ENCODE results near the gene POLD3. TPM values are rescaled to one million over a fixed set of nuclear protein-coding genes. Genes with fewer than 3 reads are reported as not detected.
A peak's percentile ranks its signal among the peaks of the same experiment; 100 is the strongest.

Gene POLD3
- total RNA-seq, 1 donor from 2014 or later: 12.8 TPM

- Mint-ChIP-seq H3K27me3 (ENCODE audit: unreplicated experiment) (no peaks in the 10 kb centered on the region), H3K27ac (ENCODE audit: unreplicated experiment) (no peak overlapping the region), H3K36me3 (ENCODE audit: unreplicated experiment) (no peaks in the 10 kb centered on the region), H3K4me3 (ENCODE audit: unreplicated experiment) (no peak overlapping the region), H3K4me1 (ENCODE audit: unreplicated experiment) (peaks cover 10% of the 10 kb centered on the region), H3K9me3 (ENCODE audit: unreplicated experiment) (no peaks in the 10 kb centered on the region)
- no peak for DNase-seq (ENCODE audit: extremely low spot score, unreplicated experiment)
- TF ChIP-seq CTCF (IDR thresholded peaks at IDR 0.05): no peak
Measured at GRCh38 chr11:74681686-74682651, 89.6 kb downstream of the POLD3 start.

- no peak for DNase-seq (ENCODE audit: extremely low spot score, unreplicated experiment)
- Mint-ChIP-seq H3K4me3 (ENCODE audit: unreplicated experiment) (peak overlapping the region; percentile 29), H3K36me3 (ENCODE audit: unreplicated experiment) (no peaks in the 10 kb centered on the region), H3K9me3 (ENCODE audit: unreplicated experiment) (no peaks in the 10 kb centered on the region), H3K4me1 (ENCODE audit: unreplicated experiment) (peaks cover 15% of the 10 kb centered on the region), H3K27ac (ENCODE audit: unreplicated experiment) (no peak overlapping the region), H3K27me3 (ENCODE audit: unreplicated experiment) (no peaks in the 10 kb centered on the region)
- TF ChIP-seq CTCF (IDR thresholded peaks at IDR 0.05): no peak
Measured at GRCh38 chr11:74682731-74683278, 90.4 kb downstream of the POLD3 start.

DNA sequence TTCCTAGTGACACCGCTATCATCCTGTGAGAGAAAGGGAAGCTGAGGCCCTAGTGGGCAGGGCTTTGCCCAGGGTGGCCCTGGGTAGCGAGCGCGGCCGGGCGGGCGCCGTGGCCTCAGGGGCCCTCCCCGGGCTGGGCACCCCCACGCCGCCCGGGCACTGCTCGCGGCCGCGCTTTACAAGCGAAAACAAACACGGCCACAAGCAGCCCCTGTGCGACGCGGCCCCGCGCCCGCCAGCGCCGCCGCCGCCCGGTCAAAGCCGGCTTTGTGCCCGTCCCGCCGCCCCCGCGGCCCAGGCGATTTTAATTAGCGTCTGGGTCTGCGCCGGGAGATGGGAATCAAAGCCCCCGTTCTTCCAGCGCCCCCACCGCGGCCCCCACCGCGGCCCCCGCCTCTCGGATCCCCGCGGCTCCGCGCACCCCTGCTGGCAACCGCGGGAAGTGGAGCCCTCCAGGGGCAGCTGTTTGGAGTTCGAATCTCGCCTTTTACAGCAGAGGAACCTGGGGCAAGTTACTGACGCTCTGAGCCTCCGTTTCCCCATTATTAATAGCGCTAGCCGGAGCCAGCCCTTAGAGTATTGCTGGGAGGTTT lies 91.0 kb downstream of the POLD3 start:
- peak; percentile 48 for TF ChIP-seq CTCF (IDR thresholded peaks at IDR 0.05)
- H3K9me3 Mint-ChIP-seq (ENCODE audit: unreplicated experiment): no peaks in the 10 kb centered on the region
- no peaks in the 10 kb centered on the region for H3K27me3 Mint-ChIP-seq (ENCODE audit: unreplicated experiment)
- H3K36me3 Mint-ChIP-seq (ENCODE audit: unreplicated experiment): no peaks in the 10 kb centered on the region
- H3K4me1 Mint-ChIP-seq (ENCODE audit: unreplicated experiment): peaks cover 20% of the 10 kb centered on the region
- no peak for DNase-seq (ENCODE audit: extremely low spot score, unreplicated experiment)
- peak overlapping the region; percentile 44 for H3K4me3 Mint-ChIP-seq (ENCODE audit: unreplicated experiment)
- no peak overlapping the region for H3K27ac Mint-ChIP-seq (ENCODE audit: unreplicated experiment)

DNA sequence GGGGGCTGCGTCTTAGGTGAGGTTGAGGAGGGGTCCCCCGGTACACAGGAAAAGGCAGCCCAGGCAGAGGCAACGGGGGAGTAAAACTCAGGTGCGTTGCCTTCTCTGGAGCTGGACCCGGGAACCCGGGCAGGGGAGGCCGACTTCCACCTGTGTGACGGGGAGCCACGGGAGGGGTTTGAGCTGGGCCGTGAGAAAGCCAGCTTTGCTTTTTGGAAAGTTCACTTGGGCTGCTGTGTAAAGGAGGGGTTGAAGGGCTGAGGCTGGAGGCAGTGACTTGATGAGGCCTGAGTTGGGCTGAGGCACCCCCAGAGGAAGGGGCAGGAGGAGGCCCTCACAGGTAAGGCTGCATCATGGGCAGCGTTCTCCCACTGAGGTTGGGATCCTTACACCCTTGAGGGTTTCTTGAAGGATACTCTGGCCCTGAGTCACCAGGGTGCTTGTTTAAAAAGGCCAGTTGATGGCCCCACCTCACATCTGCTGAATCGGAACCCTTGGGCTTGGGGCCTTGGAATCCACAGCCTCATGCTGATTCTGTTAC lies 91.6 kb downstream of the POLD3 start:
- Mint-ChIP-seq H3K4me3 (ENCODE audit: unreplicated experiment) (peak overlapping the region; percentile 44), H3K4me1 (ENCODE audit: unreplicated experiment) (peaks cover 20% of the 10 kb centered on the region), H3K27ac (ENCODE audit: unreplicated experiment) (no peak overlapping the region), H3K27me3 (ENCODE audit: unreplicated experiment) (no peaks in the 10 kb centered on the region), H3K36me3 (ENCODE audit: unreplicated experiment) (no peaks in the 10 kb centered on the region), H3K9me3 (ENCODE audit: unreplicated experiment) (no peaks in the 10 kb centered on the region)
- TF ChIP-seq CTCF (IDR thresholded peaks at IDR 0.05): no peak
- DNase-seq (ENCODE audit: extremely low spot score, unreplicated experiment): no peak

DNA sequence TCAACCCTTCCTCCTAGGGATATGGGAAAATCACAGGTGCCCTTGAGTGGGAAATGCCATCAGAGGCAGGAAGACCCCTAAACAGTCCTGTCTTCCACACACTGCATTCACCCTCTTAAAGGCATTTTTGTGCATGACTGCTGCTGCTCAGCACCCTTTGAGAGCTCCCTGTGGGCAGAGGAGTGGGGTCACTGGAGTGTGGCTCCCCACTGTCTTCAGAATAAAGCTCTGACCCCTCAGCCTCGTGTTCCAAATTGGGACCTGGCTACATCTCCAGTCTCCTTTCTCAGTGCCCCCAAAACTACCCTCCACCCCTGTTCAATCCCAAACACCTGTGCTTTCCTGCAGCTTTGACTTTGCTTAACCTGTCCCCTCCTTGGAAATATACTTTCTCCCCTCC lies 92.3 kb downstream of the POLD3 start:
- Mint-ChIP-seq H3K27me3 (ENCODE audit: unreplicated experiment) (no peaks in the 10 kb centered on the region), H3K4me1 (ENCODE audit: unreplicated experiment) (peaks cover 20% of the 10 kb centered on the region), H3K36me3 (ENCODE audit: unreplicated experiment) (no peaks in the 10 kb centered on the region), H3K27ac (ENCODE audit: unreplicated experiment) (no peak overlapping the region), H3K9me3 (ENCODE audit: unreplicated experiment) (no peaks in the 10 kb centered on the region), H3K4me3 (ENCODE audit: unreplicated experiment) (no peak overlapping the region)
- TF ChIP-seq CTCF (IDR thresholded peaks at IDR 0.05): no peak
- DNase-seq (ENCODE audit: extremely low spot score, unreplicated experiment): no peak

Measured in osteocyte (in vitro differentiated cells).